NOMO-1 (cell line): Measurements from ENCODE around the gene ZNF621.

ENCODE experiments used
- DNase-seq, 2 experiments: peaks; one replicate each; lab custom pipeline; 2025; ENCODE audit not compliant: unreplicated experiment in 2 of 2; lab: John Stamatoyannopoulos, UW

ZNF621 gene

GRCh38 chr3:40524568-40525285, at the start of gene ZNF621:
Gene ZNF621, plus strand, starts transcription at chr3:40524960. Its CDS starts 881 bp downstream, at chr3:40525841.
- DNase-seq, result peak; percentile 80 to 90

DNA sequence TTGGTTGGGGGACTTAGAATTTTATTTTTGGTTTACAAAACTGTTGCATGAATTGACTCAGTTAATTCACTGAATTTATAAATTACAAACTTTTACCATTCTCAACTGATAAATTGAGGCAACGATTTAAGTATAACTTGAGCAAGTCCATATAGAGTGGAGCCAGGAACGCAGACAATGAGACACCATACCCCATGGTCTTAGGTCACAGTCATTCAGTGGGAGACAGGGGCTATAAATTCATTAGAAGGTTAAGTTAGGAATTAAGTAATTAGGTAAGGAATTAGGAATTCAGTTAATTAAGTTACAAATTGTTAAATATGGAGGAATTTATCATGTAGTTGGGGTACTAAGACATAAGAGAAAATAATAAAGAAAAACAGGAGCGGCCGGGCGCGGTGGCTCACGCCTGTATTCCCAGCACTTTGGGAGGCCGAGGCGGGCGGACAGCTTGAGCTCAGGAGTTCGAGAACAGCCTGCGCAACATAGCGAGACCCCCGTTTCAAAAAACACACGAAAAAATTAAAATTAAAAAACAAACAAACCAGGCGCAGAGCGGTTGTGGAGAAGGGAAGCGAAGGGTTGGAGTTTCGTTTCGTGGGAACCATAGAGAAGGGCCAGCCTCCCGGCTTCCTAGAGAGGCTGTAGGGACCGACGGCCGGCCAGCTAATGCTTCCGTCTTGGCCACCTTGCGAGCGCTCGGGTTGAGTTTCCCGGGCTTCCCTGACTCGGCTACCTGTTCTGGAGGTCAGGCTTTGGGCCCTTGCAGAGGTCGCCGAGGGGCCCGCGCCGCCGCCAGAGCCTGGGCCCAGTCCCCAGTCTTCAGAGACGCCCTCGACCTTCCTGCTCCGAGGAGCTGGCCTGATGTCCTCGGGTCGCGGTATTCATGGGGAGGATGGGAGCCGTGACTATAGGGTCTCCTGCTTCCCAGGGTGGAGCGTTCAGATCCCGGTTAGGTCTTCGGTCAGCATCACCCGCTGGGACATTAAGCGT, 48.0 kb upstream of the ZNF621 start, which contains the start of gene ZNF619:
Gene ZNF619 (plus strand): TSS at position 645 of the 993 bp plus-strand sequence. CDS start 858 bp downstream, outside the sequence.
- peak; percentile 60 to 66 for DNase-seq

DNA sequence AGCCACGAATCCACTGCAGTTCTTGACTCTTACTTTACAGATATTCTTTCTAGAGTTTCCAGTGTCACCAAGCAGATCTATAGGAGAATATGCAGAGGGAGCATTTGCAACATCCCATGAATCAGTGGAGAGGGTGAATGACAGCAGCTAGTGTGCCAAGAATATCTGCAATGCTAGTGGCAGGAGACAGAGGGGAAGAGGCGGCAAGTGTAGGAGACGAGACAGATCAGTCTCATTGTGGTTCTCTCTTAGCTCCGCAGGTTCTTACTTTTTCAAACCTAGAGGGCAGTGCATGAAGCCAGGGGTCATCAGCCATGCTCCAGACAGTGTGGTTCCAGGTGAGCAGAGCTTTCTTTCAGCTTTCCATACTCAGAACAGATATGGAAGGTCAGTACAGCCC, 47.1 kb upstream of the ZNF621 start:
- DNase-seq, result no peak

DNA sequence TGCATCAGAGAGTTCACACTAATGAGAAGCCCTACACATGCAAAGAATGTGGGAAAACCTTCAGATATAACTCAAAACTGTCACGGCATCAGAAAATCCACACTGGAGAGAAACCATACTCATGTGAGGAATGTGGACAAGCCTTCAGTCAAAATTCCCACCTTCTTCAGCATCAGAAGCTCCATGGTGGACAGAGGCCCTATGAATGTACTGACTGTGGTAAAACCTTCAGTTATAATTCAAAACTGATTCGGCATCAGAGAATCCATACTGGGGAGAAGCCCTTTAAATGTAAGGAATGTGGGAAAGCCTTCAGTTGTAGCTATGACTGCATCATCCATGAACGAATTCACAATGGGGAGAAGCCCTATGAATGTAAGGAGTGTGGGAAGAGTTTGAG, 37.6 kb upstream of the ZNF621 start:
- no peak for DNase-seq

DNA sequence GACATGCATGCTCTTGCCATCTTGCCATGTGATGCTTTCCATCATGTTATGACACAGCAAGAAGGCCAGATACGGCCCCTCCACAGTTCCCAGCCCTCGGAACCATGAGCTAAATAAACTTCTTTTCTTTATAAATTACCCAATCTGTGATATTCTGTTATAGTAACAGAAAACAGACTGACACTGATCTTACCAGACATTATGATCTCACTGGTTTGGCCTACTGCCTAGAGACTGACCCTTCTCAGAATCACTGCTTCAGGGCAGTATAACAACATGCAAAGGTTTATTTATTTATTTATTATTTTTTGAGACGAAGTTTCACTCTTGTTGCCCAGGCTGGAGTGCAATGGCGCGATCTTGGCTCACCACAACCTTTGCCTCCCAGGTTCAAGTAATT, 33.8 kb upstream of the ZNF621 start:
- DNase-seq, result no peak

- DNase-seq, result no peak
Measured at GRCh38 chr3:40494698-40495097, 30.1 kb upstream of the ZNF621 start.

DNA sequence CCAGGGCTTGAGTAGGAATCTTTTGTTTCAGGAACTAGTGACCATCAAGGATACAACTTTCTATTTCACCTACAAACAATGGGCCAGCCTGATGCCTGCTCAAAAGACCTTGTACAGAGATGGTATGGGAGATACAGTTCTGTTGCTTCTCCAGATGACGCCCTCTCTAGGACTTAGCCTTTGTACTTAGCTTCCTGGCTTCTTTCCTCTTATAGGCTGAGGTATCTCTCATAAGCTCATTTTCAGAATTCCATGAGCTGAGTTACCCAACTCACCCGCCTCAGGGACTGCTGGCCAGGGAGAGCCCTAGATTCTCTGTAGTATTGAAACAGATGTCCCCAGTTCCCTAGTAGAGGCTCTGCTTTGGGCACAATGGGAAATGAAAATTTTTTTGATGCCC, 27.5 kb upstream of the ZNF621 start:
- no peak for DNase-seq

DNA sequence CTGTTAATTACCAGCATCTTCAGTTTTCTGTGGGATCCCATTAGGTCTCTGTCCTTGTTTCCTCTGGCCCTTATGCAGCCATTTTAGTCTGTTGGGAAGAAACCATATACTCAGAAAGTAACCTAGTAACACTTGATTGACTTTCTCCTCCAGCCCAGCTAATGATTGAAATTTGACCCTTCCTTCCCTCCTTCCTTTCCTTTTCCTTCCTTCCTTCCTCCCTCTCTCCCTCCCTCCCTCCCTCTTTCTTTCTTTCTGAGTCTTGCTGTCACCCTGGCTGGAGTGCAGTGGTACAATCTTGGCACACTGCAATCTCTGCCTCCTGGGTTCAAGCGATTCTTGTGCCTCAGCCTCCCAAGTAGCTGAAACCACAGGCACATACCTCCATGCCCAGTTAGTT, 24.8 kb upstream of the ZNF621 start:
- DNase-seq, result no peak

- DNase-seq, result no peak
Measured at GRCh38 chr3:40502034-40502433, 22.7 kb upstream of the ZNF621 start.

DNA sequence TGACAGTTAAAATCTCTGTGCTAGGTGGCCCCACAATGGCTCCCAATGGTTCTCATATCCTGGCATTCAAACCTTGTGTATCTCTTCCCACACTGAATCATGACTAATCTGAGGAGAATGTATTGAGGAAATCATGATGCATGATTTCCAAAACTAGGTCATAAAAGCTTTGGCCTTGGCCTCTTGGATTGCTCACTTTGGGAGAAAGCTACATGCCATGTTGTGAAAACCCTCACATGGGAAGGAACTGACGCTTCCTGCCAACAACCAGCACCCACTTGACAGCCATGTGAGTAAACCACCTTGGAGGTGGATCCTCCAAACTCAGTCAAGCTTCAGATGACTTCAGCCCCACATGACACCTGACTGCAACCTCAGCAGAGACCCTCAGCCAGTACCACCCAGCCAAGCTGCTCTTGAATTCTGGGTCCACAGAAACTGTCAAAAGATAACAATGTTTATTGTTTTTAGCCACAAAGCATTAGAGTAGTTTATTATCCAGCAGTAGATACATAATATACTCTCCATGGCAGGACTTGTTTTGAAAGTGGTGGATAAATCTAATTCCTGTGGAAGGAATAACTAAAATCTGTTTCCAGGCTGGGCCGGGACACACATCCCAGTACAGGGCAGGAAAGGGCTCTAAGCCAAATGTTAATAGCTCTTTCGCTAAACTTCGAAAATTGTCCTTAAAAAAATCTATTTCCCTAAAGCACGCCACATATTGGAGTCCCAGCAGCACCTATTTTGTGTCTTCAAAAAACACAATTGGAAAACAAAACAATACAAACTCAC, 19.9 kb upstream of the ZNF621 start:
- DNase-seq, result no peak

GRCh38 chr3:40505599-40506462, 18.9 kb upstream of the ZNF621 start, which contains the start of gene ZNF620:
Gene ZNF620, plus strand, starts transcription at chr3:40506039. Its CDS starts 314 bp downstream, at chr3:40506353.
- DNase-seq, result peak in 1 of 2 experiments; percentile 15

DNA sequence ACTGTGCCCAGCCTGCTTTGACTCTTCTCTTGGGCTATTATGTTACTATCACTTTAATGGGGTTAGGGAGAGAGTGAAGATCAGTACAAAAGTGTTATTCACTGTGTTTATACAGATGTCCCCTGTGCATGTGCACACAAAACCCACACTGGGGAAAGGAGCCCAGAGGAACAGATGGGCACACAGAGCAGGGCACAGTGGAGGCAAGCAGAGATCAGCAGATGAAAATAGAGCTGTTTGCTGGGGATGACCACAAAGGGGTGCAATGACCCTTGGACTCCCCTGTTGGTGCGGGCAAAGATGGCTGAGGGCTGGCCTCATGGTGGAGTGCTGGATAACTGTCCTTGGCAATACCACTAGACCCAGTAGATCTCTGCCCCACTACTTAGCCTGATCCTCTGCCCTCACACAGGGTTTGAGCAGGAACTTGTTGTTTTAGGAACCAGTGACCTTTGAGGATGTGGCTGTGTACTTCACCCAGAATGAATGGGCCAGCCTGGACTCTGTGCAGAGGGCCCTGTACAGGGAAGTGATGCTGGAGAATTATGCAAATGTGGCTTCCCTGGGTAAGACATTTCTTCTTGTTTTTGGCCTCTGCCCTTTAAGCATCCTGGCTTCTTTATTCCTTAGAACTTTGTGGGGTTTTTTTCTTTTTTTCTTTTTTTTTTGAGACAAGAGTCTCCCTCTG, 13.6 kb upstream of the ZNF621 start:
- DNase-seq, result no peak

DNA sequence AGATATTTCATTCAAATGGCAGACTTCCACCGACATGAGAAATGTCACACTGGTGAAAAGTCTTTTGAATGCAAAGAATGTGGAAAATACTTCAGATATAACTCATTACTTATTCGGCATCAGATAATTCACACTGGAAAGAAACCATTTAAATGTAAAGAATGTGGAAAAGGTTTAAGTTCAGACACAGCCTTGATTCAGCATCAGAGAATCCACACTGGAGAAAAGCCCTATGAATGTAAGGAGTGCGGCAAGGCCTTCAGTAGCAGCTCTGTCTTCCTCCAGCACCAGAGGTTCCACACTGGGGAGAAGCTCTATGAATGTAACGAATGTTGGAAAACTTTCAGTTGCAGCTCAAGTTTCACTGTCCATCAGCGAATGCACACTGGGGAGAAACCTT, 8.6 kb upstream of the ZNF621 start:
- DNase-seq, result no peak

DNA sequence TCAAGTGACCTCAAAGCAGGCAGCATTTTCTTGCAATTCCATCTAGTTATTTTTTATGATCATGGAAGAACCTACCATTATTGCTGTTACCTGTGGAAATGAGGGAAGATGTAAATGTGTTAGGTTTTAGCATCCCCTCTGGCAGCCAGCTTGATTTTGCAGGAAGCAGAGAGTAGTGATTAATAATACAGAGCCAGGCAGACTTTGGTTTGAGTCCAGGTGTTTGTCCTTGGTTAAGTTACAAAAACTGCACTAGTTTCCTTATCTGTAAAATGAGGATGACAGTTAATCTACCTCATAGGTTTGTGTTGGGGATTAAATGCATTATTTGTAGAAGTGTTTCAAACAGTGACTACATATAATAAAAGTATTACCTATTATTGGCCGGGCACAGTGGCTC, 6.7 kb upstream of the ZNF621 start:
- DNase-seq, result no peak

GRCh38 chr3:40518848-40519247, 5.9 kb upstream of the ZNF621 start:
- no peak for DNase-seq

DNA sequence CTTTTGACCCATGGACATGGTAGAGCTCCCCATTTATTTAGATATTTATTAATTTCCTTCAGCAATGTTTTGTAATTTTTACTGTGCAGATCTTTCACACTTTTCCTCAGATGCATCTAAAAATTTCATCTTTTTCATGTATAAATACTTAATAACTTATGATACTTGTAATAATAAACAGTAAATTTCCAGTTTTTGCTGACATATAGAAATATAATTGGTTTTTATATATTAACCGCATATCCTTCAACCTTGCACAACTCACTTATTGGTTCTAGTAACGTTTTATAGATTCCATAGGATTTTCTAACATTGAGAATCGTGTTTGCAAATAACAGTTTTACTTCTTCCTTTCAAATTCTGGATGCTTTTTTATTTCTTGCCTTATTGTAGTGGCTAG, 3.5 kb upstream of the ZNF621 start:
- DNase-seq, result no peak

DNA sequence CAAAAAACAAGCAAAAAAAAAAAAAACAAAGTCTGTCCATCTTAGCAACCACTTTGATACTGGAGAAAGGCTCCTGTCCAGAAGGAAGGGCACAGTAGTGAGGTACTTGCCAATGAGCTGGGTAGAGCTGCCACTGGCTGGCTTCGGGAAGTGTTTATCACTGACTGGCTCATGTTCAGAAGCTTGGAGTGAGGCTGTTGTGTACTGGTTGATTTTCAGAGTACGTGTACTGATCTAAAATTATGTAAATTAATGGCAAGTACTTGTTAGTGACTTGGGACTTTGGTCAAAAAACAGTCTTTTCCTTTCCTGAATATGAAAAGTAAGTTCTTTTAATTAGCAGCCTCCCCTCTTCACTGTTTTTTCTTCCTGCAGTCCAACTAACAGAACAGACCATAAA, 979 bp upstream of the ZNF621 start:
- DNase-seq, result no peak

GRCh38 chr3:40524222-40524567, 565 bp upstream of the ZNF621 start:
- no peak for DNase-seq

DNA sequence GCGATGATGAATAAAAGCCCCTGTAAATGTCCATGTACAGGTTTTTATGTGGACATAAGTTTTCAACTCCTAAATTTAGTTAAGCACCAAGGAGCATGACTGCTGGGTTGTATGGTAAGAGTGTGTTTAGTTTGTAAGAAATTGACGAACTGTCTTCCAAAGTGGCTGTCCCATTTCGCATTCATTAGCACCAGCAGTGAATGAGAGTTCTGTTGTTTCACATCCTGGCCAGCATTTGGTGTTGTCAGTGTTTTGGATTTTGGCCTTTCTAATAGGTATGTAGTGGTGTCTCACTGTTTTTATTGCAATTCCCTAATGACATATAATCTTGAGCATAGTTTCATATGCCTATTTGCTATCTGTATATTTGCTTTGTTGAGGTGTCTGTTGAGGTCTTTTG, 3.7 kb downstream of the ZNF621 start:
- no peak for DNase-seq
